ENCODE data around the gene NBEA. TPM values are rescaled to one million over a fixed set of nuclear protein-coding genes. Genes with fewer than 3 reads are reported as not detected.

NBEA gene
- total RNA-seq, 1 donor from 2014 or later, result 0.14 TPM

GRCh38 chr13:35598790-35599369 is 656.8 kb downstream of the NBEA start:
- H3K36me3 Mint-ChIP-seq (ENCODE audit: low read depth), result no peaks in the 10 kb centered on the region
- no peaks in the 10 kb centered on the region for H3K9me3 Mint-ChIP-seq
- intact Hi-C loops (cut with micrococcal nuclease), result no loop called here
- H3K4me1 Mint-ChIP-seq, result no peaks in the 10 kb centered on the region
- H3K4me3 Mint-ChIP-seq, result no peak overlapping the region
- H3K27ac Mint-ChIP-seq, result no peak overlapping the region
- H3K27me3 Mint-ChIP-seq, result no peaks in the 10 kb centered on the region
- DNase-seq, result no peak

DNA sequence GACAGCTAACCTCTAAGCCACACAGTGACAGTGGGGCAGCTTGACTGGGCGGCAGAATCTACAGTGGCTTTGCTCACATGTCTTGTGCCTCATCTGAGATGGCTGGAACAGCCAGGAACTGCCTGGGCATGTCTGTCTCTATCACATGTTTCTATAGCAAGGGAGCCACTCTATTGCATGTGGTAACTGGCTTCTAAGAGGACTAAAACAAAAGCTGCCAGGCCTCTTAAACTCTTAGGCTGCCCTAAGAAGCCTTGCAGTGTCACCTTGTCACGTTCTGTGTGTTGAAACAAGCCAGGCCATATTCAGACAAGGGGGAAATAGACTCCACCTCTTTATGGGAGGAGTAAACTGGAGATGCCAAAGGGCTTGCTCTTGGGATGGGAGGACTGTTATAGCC is 657.3 kb downstream of the NBEA start:
- no peak for DNase-seq
- Mint-ChIP-seq H3K4me3 (no peak overlapping the region), H3K27ac (no peak overlapping the region), H3K4me1 (no peaks in the 10 kb centered on the region), H3K27me3 (no peaks in the 10 kb centered on the region), H3K36me3 (ENCODE audit: low read depth) (no peaks in the 10 kb centered on the region), H3K9me3 (no peaks in the 10 kb centered on the region)
- intact Hi-C loops (cut with micrococcal nuclease), result no loop called here

GRCh38 chr13:35600137-35600536 is 658.1 kb downstream of the NBEA start:
- no peak overlapping the region for H3K27ac Mint-ChIP-seq
- intact Hi-C loops (cut with micrococcal nuclease), result no loop called here
- H3K4me3 Mint-ChIP-seq, result no peak overlapping the region
- H3K27me3 Mint-ChIP-seq, result no peaks in the 10 kb centered on the region
- H3K36me3 Mint-ChIP-seq (ENCODE audit: low read depth), result no peaks in the 10 kb centered on the region
- H3K9me3 Mint-ChIP-seq, result no peaks in the 10 kb centered on the region
- no peaks in the 10 kb centered on the region for H3K4me1 Mint-ChIP-seq
- no peak for DNase-seq

GRCh38 chr13:35603593-35604285 is 661.7 kb downstream of the NBEA start:
- Mint-ChIP-seq H3K4me3 (no peak overlapping the region), H3K36me3 (ENCODE audit: low read depth) (no peaks in the 10 kb centered on the region), H3K27me3 (no peaks in the 10 kb centered on the region), H3K4me1 (no peaks in the 10 kb centered on the region), H3K27ac (no peak overlapping the region), H3K9me3 (no peaks in the 10 kb centered on the region)
- intact Hi-C loops (cut with micrococcal nuclease), result no loop called here
- DNase-seq, result no peak

DNA sequence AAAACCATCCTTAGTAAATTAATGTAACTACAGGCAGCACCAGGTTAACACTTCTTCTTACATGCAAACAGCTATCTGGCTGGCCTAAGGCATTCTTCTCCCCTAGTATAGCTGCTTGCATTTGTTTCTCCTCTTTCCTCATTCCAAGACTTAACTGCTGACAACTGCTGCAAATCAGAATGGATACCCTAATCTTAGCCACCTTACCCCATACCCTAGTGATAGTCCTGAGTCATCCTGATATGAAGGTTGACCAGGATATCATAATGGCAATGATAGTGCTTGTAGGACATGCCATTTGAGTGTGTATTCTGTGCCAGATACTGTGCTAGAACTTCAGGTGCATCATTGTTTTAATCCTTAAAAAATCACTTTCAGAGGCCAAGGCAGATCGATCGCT is 672.6 kb downstream of the NBEA start:
- Mint-ChIP-seq H3K36me3 (ENCODE audit: low read depth) (no peaks in the 10 kb centered on the region), H3K4me1 (no peaks in the 10 kb centered on the region), H3K4me3 (no peak overlapping the region), H3K27ac (no peak overlapping the region), H3K27me3 (no peaks in the 10 kb centered on the region), H3K9me3 (no peaks in the 10 kb centered on the region)
- DNase-seq, result no peak
- intact Hi-C loops (cut with micrococcal nuclease), result no loop called here

GRCh38 chr13:35617420-35617819 is 675.4 kb downstream of the NBEA start:
- DNase-seq, result no peak
- no peaks in the 10 kb centered on the region for H3K27me3 Mint-ChIP-seq
- no peak overlapping the region for H3K4me3 Mint-ChIP-seq
- H3K27ac Mint-ChIP-seq, result no peak overlapping the region
- H3K9me3 Mint-ChIP-seq, result peaks cover 6% of the 10 kb centered on the region
- intact Hi-C loops (cut with micrococcal nuclease), result no loop called here
- H3K4me1 Mint-ChIP-seq, result peaks cover 4% of the 10 kb centered on the region
- no peaks in the 10 kb centered on the region for H3K36me3 Mint-ChIP-seq (ENCODE audit: low read depth)

DNA sequence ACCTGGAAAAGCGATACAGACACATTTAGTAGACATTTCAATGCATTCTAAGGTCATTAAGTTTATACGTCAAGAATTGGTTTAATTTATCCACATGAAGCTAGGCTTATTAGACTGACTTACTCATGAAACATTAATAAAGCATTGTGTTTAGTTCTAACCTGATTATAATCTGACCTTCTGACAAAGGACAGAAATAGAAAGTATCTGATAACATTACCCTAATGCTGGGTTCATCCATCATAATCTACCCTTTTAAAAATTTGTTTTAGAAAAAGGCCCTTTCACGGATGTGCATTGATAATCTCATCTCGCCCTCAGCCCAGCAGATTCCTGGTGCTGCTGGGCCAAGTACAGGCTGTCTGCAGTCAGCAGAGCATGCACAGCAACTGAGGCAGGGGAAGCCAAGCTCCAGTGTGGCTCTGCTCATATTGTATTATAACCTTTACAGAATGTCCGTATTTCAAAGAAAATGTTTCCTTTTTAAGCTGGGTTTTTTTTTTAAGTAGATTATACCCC is 676.6 kb downstream of the NBEA start:
- Mint-ChIP-seq H3K9me3 (peaks cover 6% of the 10 kb centered on the region), H3K36me3 (ENCODE audit: low read depth) (no peaks in the 10 kb centered on the region), H3K4me3 (no peak overlapping the region), H3K4me1 (peaks cover 4% of the 10 kb centered on the region), H3K27me3 (no peaks in the 10 kb centered on the region), H3K27ac (no peak overlapping the region)
- DNase-seq, result no peak
- intact Hi-C loops (cut with micrococcal nuclease), result no loop called here

DNA sequence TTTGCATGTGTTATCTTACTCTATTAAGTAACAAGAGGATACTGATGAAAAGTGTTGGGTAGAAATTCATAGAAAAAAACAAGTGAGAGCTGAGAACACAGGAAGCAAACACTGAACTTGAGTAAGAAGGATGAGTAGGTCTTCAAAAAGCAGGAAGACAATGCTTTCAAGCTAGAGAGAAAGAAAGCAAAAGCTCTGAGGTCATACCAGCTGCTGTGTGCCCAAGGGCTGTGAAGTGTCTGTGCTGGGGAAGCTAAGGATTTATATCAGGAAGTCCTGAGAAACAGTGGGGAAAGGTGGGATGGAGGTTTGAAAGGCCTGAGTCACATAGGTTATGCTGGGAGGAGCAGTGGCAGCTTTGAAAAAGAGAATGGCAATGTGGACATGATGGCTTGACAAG is 679.9 kb downstream of the NBEA start:
- Mint-ChIP-seq H3K4me3 (no peak overlapping the region), H3K27ac (no peak overlapping the region), H3K9me3 (peaks cover 6% of the 10 kb centered on the region), H3K36me3 (ENCODE audit: low read depth) (no peaks in the 10 kb centered on the region), H3K27me3 (no peaks in the 10 kb centered on the region), H3K4me1 (peaks cover 4% of the 10 kb centered on the region)
- no peak for DNase-seq
- intact Hi-C loops (cut with micrococcal nuclease), result no loop called here

DNA sequence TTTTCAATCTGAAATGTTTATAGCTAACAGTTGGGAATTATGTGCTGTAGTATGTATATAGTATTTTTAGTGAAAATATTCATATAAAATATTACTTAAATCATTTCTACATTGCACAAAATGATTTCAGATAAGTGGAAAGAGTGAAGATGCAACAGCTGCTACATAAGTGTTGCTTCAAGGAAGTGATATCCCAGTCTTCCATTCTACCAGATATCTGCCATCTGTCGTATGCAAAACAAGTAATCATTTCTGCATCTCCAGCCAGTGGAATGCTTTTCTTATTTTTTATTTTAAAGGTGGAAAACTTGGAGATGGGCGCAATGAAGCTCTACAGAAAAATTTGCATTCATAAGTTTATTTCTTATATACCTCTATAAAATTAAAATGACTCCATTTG is 687.0 kb downstream of the NBEA start:
- intact Hi-C loops (cut with micrococcal nuclease), result no loop called here
- DNase-seq, result no peak
- no peaks in the 10 kb centered on the region for H3K9me3 Mint-ChIP-seq
- H3K36me3 Mint-ChIP-seq (ENCODE audit: low read depth), result no peaks in the 10 kb centered on the region
- no peak overlapping the region for H3K27ac Mint-ChIP-seq
- no peaks in the 10 kb centered on the region for H3K27me3 Mint-ChIP-seq
- no peaks in the 10 kb centered on the region for H3K4me1 Mint-ChIP-seq
- H3K4me3 Mint-ChIP-seq, result no peak overlapping the region

- Mint-ChIP-seq H3K4me1 (no peaks in the 10 kb centered on the region), H3K36me3 (ENCODE audit: low read depth) (no peaks in the 10 kb centered on the region), H3K27me3 (no peaks in the 10 kb centered on the region), H3K4me3 (no peak overlapping the region), H3K27ac (no peak overlapping the region), H3K9me3 (no peaks in the 10 kb centered on the region)
- no peak for DNase-seq
- intact Hi-C loops (cut with micrococcal nuclease), result no loop called here
Measured at GRCh38 chr13:35630551-35631275, 688.6 kb downstream of the NBEA start.

DNA sequence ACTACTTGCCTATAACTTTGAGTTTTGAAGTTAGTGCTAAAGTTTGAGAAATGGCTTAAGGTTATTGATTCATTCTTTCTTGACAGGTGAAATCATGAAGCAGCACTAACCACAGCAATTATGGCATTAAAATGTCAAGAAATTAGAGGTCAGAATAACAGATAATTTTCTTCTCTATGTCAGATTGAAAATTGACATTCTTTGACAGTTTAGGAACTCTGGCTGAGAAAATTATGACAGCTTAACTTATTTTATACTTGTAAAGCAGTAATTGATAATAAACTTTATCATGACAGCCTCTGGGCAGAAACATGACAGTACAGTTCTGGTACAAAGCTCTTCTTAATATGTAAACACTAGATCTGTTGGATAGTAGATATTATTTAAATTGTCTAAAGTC is 689.6 kb downstream of the NBEA start:
- intact Hi-C loops (cut with micrococcal nuclease), result no loop called here
- Mint-ChIP-seq H3K4me3 (no peak overlapping the region), H3K27ac (no peak overlapping the region), H3K9me3 (no peaks in the 10 kb centered on the region), H3K4me1 (no peaks in the 10 kb centered on the region), H3K36me3 (ENCODE audit: low read depth) (no peaks in the 10 kb centered on the region), H3K27me3 (no peaks in the 10 kb centered on the region)
- DNase-seq, result no peak

DNA sequence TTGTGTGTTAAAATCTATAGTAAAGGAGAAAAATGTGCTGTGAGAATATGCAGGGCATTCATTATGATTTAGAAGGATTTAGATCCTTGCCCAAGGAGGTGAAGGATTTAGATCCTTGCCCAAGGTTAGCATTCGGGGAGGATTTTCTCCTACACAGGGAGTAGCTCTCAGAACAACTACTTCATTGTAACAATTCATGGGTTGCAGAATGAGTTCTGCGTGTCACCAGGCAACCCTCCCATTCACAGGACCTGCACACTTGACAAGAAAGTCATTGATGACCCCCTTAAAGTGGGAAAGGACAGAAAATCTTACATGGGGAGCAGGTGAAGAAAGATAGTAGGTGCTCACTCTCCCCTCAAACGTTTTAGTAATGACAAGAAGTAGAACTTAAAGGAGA is 701.6 kb downstream of the NBEA start:
- Mint-ChIP-seq H3K36me3 (ENCODE audit: low read depth) (no peaks in the 10 kb centered on the region), H3K4me1 (no peaks in the 10 kb centered on the region), H3K9me3 (no peaks in the 10 kb centered on the region), H3K27ac (no peak overlapping the region), H3K27me3 (no peaks in the 10 kb centered on the region), H3K4me3 (no peak overlapping the region)
- DNase-seq, result no peak
- intact Hi-C loops (cut with micrococcal nuclease), result no loop called here

- no peaks in the 10 kb centered on the region for H3K27me3 Mint-ChIP-seq
Measured at GRCh38 chr13:35646056-35646774, 704.1 kb downstream of the NBEA start.

GRCh38 chr13:35648201-35648600 is 706.1 kb downstream of the NBEA start:
- H3K36me3 Mint-ChIP-seq (ENCODE audit: low read depth), result no peaks in the 10 kb centered on the region
- H3K27me3 Mint-ChIP-seq, result no peaks in the 10 kb centered on the region
- H3K27ac Mint-ChIP-seq, result no peak overlapping the region
- no peaks in the 10 kb centered on the region for H3K4me1 Mint-ChIP-seq
- no peak overlapping the region for H3K4me3 Mint-ChIP-seq
- no peak for DNase-seq
- H3K9me3 Mint-ChIP-seq, result no peaks in the 10 kb centered on the region
- intact Hi-C loops (cut with micrococcal nuclease), result no loop called here

More at GRCh38 chr13:35646056-35646774, 704.1 kb downstream of the NBEA start:
- no peaks in the 10 kb centered on the region for H3K36me3 Mint-ChIP-seq (ENCODE audit: low read depth)
- intact Hi-C loops (cut with micrococcal nuclease), result no loop called here
- no peak for DNase-seq
- H3K27ac Mint-ChIP-seq, result no peak overlapping the region
- H3K4me1 Mint-ChIP-seq, result no peaks in the 10 kb centered on the region
- H3K9me3 Mint-ChIP-seq, result no peaks in the 10 kb centered on the region
- no peak overlapping the region for H3K4me3 Mint-ChIP-seq
